DLD1 (cell line): Measurements from ENCODE around the gene QDPR.

Experiments
- in situ Hi-C: cut with HindIII; loops from 2 replicates; pipeline ENCODE4 v1.10.0; 2017; ENCODE audit warnings: low sequenced_read_pairs

The QDPR gene

GRCh38 chr4:17436750-17437090, 75.2 kb downstream of the QDPR start:
- in situ Hi-C loops, result no loop called here
